Spleen (tissue), 11 donors: Measurements from ENCODE around the gene DTX1. TPM values are rescaled to one million over a fixed set of nuclear protein-coding genes. Genes with fewer than 3 reads are reported as not detected.
A peak's percentile ranks its signal among the peaks of the same experiment; 100 is the strongest.

Experiments
- DNase-seq: peaks from one replicate; pipeline ENCODE4 v3.0.0-alpha.2; 2020
- H3K27ac ChIP-seq, 8 donors: fragments of 200-600 bp; sonication (generic) in 7 of 8; 1 replicate in 4 of 8; 2 replicates in 4 of 8; pipeline versions ENCODE4 v1.5.0 to v1.8.0; 2016 to 2021; ENCODE audit warnings: inconsistent platforms in 4 of 8, mild to moderate bottlenecking in 4 of 8, moderate library complexity in 1 of 8
- H3K27me3 ChIP-seq, 7 donors: fragments of 200-600 bp; sonication (generic) in 6 of 7; replicated peaks in 1 of 7; 1 replicate in 4 of 7; 2 replicates in 3 of 7; pipeline versions ENCODE4 v1.5.0 to v1.8.0; 2016 to 2021; ENCODE audit warnings: inconsistent platforms in 3 of 7, mild to moderate bottlenecking in 1 of 7
- H3K36me3 ChIP-seq, 6 donors: fragments of 200-600 bp; sonication (generic) in 5 of 6; 1 replicate in 4 of 6; 2 replicates in 2 of 6; pipeline versions ENCODE4 v1.5.0 to v1.8.0; 2016 to 2021; ENCODE audit warnings: inconsistent platforms in 2 of 6
- H3K4me1 ChIP-seq, 6 donors: fragments of 200-600 bp; sonication (generic) in 5 of 6; 1 replicate in 3 of 6; 2 replicates in 3 of 6; pipeline versions ENCODE4 v1.5.0 to v1.8.0; 2016 to 2021; ENCODE audit warnings: inconsistent platforms in 3 of 6
- H3K4me3 ChIP-seq, 8 donors: fragments of 200-600 bp; sonication (generic) in 7 of 8; 1 replicate in 4 of 8; 2 replicates in 4 of 8; pipeline versions ENCODE4 v1.5.0 to v1.8.0; 2016 to 2021; ENCODE audit warnings: inconsistent platforms in 4 of 8, mild to moderate bottlenecking in 4 of 8, moderate library complexity in 2 of 8
- H3K9me3 ChIP-seq, 8 donors: fragments of 200-600 bp; sonication (generic) in 7 of 8; 1 replicate in 4 of 8; 2 replicates in 4 of 8; pipeline versions ENCODE4 v1.5.0 to v1.8.0; 2016 to 2021; ENCODE audit warnings: inconsistent platforms in 4 of 8
- CTCF ChIP-seq, 11 experiments: fragments of 200-600 bp in 7 of 11; fragments of 450-650 bp in 4 of 11; sonication (generic) in 4 of 11; IDR thresholded peaks in 8 of 11; conservative IDR thresholded peaks in 3 of 11; 1 replicate in 7 of 11; 2 replicates in 4 of 11; pipeline versions ENCODE4 v1.4.0 to v1.8.0; 2016 to 2021; ENCODE audit warnings: antibody characterized with exemption in 11 of 11, inconsistent platforms in 4 of 11, mild to moderate bottlenecking in 1 of 11
- POLR2A ChIP-seq, 3 donors: fragments of 450-650 bp; IDR thresholded peaks; one replicate each; pipeline ENCODE4 v1.5.1; 2017; ENCODE audit warnings: antibody characterized with exemption in 3 of 3, mild to moderate bottlenecking in 1 of 3
- POLR2AphosphoS5 ChIP-seq, 3 donors: sonication (generic); formaldehyde crosslinking; IDR thresholded peaks; one replicate each; pipeline ENCODE4 v1.5.1; 2017; ENCODE audit warnings: antibody characterized with exemption in 3 of 3
- WGBS, 5 donors: extraction: QIAGEN DNeasy Blood & Tissue Kit in 3 of 5; methylation state at CpG; one replicate each; pipeline versions ENCODE4 v1.1.5 to v1.1.7; 2013 to 2018; 5-methylcytosine and 5-hydroxymethylcytosine counted together
- intact Hi-C: fragments of 100-400 bp; cut with DNase I; formaldehyde crosslinking; loops from one replicate; pipeline ENCODE4 v1.15.0; 2023; ENCODE audit warnings: low total_unique reads
- polyA plus RNA-seq, 3 donors: library from polyadenylated mRNA; stranded (reverse); fragments of 200-250 nt; gene quantifications; one replicate each; pipeline ENCODE4 v1.2.1, GENCODE V29; 2013
- total RNA-seq, 7 donors: library from RNA; depleted of rRNA in 3 of 7; stranded (reverse); fragments of >200 nt in 3 of 7; fragmentation: NEBNext Ultra II Directional in 4 of 7; extraction: Animal tissue kit (Norgen Biotek cat#: 25700) in 4 of 7; gene quantifications; one replicate each; pipeline versions ENCODE4 v1.1.0 to v1.2.1, GENCODE V29; 2016 to 2021
- donor health status: healthy with polysubstance abuse.
- donor health status: DM: no; HTN: no; CAD: no; lungs with moderate emphysema.
- donor health status: DM: no; HTN: no; CAD: no.
- donor health status: Bipolar disorder and iron deficiency.
- donor health status: healthy.
- donor health status: DM: no; HTN: no; CAD: no.
- donor health status: DM: yes; HTN: yes; CAD: no.

The DTX1 gene
- total and polyA plus RNA-seq, 10 donors, result 53.4 to 141 (median 83.6) TPM

- DNase-seq, result peak; percentile 95
- peaks cover 0 to 18% (median 0%) of the 10 kb centered on the region in 6 donors for H3K36me3 ChIP-seq
- TF ChIP-seq POLR2AphosphoS5 (IDR thresholded peaks at IDR 0.05) (peak; percentile 90 to 91 (median 90)), CTCF (IDR thresholded peaks at IDR 0.05 in 8 of 11, conservative IDR thresholded peaks at IDR 0.05 in 3 of 11) (no peak)
- H3K4me3 ChIP-seq, result peak overlapping the region in 5 of 8 donors; percentile 3 to 57 (median 10)
- intact Hi-C loops, result no loop called here
- no peaks in the 10 kb centered on the region for H3K27me3 ChIP-seq
- 27 to 41% (median 33%) methylated on average over 9 to 15 of the region's 15 CpGs for WGBS, 5 donors
- H3K9me3 ChIP-seq, result no peaks in the 10 kb centered on the region
- H3K27ac ChIP-seq, result peak overlapping the region; percentile 55 to 88 (median 80)
- H3K4me1 ChIP-seq, result peaks cover 40 to 100% (median 98%) of the 10 kb centered on the region in 6 donors
These were observed 13.8 kb downstream of the DTX1 start for GRCh38 chr12:113070117-113070906.

- Histone ChIP-seq H3K36me3 (peaks cover 0 to 18% (median 0%) of the 10 kb centered on the region in 6 donors), H3K27me3 (no peaks in the 10 kb centered on the region), H3K27ac (peak overlapping the region; percentile 55 to 88 (median 80)), H3K9me3 (no peaks in the 10 kb centered on the region), H3K4me1 (peaks cover 41 to 100% (median 97%) of the 10 kb centered on the region in 6 donors), H3K4me3 (peak overlapping the region in 3 of 8 donors; percentile 10 to 57 (median 16))
- intact Hi-C loops, result no loop called here
- TF ChIP-seq POLR2A (IDR thresholded peaks at IDR 0.05), result no peak
- TF ChIP-seq POLR2AphosphoS5 (IDR thresholded peaks at IDR 0.05), result peak in 1 of 3 donors; percentile 58
- peak; percentile 68 for DNase-seq
- 70 to 85% (median 83%) methylated on average over 21 of the region's 21 CpGs for WGBS, 5 donors
These were observed 14.9 kb downstream of the DTX1 start for GRCh38 chr12:113071135-113072112.

GRCh38 chr12:113072136-113072535, 15.6 kb downstream of the DTX1 start:
- intact Hi-C loops, result no loop called here
- Histone ChIP-seq H3K4me3 (no peak overlapping the region), H3K9me3 (no peaks in the 10 kb centered on the region), H3K36me3 (peaks cover 0 to 13% (median 0%) of the 10 kb centered on the region in 6 donors), H3K4me1 (peaks cover 41 to 100% (median 96%) of the 10 kb centered on the region in 6 donors), H3K27me3 (peaks cover 0 to 3% (median 0%) of the 10 kb centered on the region in 7 donors), H3K27ac (peak overlapping the region; percentile 55 to 88 (median 80))
- 63 to 86% (median 85%) methylated on average over 3 of the region's 3 CpGs for WGBS, 5 donors
- TF ChIP-seq POLR2AphosphoS5 (IDR thresholded peaks at IDR 0.05) (no peak), CTCF (IDR thresholded peaks at IDR 0.05 in 8 of 11, conservative IDR thresholded peaks at IDR 0.05 in 3 of 11) (no peak), POLR2A (IDR thresholded peaks at IDR 0.05) (no peak)
- DNase-seq, result no peak

- 77 to 88% (median 80%) methylated on average over 3 of the region's 3 CpGs for WGBS, 5 donors
- peak overlapping the region in 4 of 8 donors; percentile 58 to 75 (median 70) for H3K27ac ChIP-seq
- H3K9me3 ChIP-seq, result no peaks in the 10 kb centered on the region
- intact Hi-C loops, result no loop called here
- no peak for DNase-seq
- H3K36me3 ChIP-seq, result peaks cover 0 to 16% (median 0%) of the 10 kb centered on the region in 6 donors
- peaks cover 38 to 97% (median 89%) of the 10 kb centered on the region in 6 donors for H3K4me1 ChIP-seq
- peaks cover 0 to 9% (median 0%) of the 10 kb centered on the region in 7 donors for H3K27me3 ChIP-seq
- TF ChIP-seq CTCF (IDR thresholded peaks at IDR 0.05 in 8 of 11, conservative IDR thresholded peaks at IDR 0.05 in 3 of 11) (no peak), POLR2A (IDR thresholded peaks at IDR 0.05) (no peak), POLR2AphosphoS5 (IDR thresholded peaks at IDR 0.05) (no peak)
- no peak overlapping the region for H3K4me3 ChIP-seq
These were observed 17.1 kb downstream of the DTX1 start for GRCh38 chr12:113073586-113073985.
